Urothelium cell line (cell line): Measurements from ENCODE around the gene PLCB3.
"Not testable (repeated sequence)": the region's sequence is repeated elsewhere in the genome, so short reads cannot be mapped to it uniquely, and the experiment has no call there.

ENCODE experiments used
- DNase-seq: peaks from one replicate; pipeline ENCODE4 v3.0.0; 2011; ENCODE audit warnings: low spot score, mixed read lengths
- FAIRE-seq: peaks from 2 replicates; lab custom pipeline; 2011; peaks lifted over from hg19 to GRCh38; lab: Jason Lieb, UNC

The PLCB3 gene

DNA sequence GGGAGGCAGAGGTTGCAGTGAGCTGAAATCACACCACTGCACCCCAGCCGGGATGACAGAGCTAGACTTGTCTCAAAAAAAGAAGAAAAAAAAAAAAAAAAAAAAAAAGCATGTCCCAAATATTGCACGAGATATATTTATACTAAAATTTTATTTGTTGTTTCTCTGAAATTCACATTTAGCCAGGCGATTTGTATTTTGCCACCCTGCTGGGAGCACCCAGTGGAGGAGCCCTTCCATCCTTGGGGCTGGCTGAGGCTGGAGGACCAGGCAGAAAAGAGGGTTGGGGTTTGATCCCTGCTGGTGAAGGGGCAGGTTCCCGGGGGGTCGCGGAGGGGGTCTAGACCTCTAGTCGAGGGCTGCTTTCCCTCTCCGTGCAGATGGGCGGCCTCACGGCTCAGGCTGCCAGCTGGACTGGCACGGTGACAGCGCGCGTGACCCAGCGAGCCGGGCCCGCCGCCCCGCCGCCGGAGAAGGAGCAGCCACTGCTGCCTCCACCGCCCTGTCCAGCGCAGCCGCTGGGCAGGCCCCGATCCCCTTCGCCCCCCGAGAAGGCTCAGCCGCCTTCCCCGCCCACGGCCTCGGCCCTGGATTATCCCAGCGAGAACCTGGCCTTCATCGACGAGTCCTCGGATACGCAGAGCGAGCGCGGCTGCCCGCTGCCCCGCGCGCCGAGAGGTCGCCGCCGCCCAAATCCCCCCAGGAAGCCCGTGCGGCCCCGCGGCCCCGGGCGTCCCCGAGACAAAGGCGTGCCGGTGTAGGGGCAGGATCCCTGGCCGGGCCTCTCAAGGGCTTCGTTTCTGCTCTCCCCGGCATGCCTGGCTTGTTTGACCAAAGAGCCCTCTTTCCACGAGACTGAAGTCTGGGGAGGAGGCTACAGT, 47.9 kb downstream of the PLCB3 start:
- FAIRE-seq, result no peak
- DNase-seq, result no peak

GRCh38 chr11:64299847-64300648, 48.7 kb downstream of the PLCB3 start, which contains the start of gene CATSPERZ:
Gene CATSPERZ (plus strand): TSS chr11:64300358. CDS start chr11:64300411, 53 bp downstream.
- DNase-seq (no peak), FAIRE-seq (no peak)

DNA sequence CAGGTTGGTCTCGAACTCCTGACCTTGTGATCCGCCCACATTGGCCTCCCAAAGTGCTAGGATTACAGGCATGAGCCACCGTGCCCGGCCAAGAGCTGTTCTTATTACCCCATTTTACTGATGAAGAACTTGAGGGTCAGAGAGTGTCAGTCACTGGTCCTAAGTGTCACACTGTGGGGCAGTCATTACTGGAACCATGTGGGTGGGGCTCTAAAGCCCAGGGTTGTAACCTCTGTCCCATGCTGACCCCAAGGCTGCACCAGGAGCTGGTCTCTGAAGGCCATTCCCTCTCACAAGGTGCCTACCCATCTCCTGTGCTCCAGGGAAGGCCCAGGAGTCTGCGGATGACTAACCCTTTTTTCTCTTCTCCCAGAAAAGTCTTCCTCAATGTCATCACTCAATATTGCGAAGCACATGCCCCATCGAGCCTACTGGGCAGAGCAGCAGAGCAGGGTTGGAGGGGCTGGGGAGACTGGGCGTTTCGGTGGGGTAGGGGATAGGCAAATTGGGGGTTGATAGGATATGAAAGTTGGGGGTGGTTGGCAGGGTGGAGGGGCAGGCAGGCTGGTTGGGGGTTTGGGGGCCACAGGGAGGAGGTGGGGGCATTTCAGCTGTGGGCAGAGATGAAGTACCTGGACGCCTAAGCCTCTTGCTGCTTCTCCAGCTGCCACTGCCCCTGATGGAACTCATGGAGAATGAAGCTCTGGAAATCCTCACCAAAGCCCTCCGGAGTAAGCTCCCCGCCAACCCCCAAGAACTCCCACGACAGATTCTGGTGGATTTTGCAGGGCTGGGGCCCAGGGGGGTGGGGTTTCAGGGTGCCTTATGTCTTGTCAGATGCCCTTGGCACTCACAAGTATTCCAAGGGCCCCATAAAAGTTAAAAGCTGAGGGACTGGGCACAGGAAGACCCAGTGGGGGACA, 52.0 kb downstream of the PLCB3 start:
- no peak for DNase-seq
- FAIRE-seq, result no peak

DNA sequence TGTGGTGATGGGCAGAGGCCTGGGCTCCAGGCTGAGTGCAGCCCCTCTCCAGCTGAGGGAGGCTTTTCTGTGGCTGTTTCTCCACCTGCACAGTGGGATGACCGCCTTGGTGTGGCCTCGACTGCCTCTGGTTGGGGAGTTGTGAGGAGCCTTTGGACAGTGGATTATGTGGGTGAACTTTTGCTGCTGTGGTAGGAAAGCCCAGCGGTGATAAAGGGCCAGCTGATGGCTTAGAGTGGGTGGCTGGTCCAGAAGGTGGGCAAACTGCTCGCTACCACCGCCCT, 52.6 kb downstream of the PLCB3 start:
- FAIRE-seq, result no peak
- no peak for DNase-seq

DNA sequence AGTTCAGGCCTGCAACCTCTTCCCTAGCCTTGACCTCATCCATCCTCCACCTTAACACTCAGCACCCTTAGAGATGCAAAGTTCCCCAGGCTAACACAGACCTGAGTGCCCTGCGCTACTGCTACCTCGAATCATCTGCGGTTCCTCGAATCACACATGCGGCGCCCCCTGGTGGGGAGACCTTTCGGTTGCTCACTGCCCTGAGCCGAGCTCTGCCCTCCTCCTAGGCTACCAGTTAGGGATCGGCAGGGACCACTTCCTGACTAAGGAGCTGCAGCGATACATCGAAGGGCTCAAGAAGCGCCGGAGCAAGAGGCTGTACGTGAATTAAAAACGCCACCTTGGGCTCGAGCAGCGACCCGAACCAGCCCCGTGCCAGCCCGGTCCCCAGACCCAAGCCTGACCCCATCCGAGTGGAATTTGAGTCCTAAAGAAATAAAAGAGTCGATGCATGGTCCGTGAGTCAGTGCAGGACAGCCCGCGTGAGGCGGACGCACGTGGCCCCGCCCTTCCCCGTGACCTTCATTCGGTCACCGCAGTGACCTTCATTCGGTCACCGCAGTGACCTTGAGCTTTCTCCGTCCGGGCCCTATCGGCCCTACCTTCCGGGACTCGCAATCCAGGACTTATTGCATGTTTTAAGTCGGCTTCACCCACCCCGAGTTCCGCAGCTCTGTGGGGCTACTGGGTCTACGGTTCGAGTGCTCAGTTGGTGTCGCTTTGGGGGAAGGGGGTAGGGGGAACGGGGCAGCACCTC, 53.2 kb downstream of the PLCB3 start:
- DNase-seq, result peak; percentile 87
- no peak for FAIRE-seq

DNA sequence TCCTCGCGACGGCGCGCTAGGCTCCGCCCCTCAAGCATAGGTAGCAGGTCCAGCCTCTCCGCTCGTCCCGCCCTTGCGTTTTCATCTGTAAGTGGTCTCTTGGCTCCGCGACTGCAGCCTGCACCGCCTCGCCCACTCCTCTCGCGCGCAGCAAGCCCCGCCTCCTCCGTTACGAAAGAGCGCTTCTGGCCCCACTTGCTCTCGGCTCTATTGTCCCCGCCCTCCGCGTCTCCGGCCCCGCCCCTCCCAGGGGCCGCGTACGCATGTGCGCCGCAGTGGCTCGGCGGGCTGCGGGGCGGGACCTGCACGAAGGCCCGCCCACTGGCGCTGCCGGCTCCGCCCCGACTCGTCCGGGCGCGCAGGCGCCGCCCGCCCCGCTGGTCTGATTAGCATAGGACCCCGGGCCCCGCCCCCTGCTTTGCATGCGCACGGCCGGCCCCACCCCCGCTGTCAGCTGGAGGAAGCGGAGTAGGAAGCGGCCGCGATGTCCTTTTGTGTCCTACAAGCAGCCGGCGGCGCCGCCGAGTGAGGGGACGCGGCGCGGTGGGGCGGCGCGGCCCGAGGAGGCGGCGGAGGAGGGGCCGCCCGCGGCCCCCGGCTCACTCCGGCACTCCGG, 53.9 kb downstream of the PLCB3 start, which contains the start of gene ESRRA:
Gene ESRRA, plus strand, starts transcription at position 450 of the 616 bp plus-strand sequence. CDS start 1,656 bp downstream, outside the sequence.
- DNase-seq (peak; percentile 99), FAIRE-seq (peak; percentile 84)

DNA sequence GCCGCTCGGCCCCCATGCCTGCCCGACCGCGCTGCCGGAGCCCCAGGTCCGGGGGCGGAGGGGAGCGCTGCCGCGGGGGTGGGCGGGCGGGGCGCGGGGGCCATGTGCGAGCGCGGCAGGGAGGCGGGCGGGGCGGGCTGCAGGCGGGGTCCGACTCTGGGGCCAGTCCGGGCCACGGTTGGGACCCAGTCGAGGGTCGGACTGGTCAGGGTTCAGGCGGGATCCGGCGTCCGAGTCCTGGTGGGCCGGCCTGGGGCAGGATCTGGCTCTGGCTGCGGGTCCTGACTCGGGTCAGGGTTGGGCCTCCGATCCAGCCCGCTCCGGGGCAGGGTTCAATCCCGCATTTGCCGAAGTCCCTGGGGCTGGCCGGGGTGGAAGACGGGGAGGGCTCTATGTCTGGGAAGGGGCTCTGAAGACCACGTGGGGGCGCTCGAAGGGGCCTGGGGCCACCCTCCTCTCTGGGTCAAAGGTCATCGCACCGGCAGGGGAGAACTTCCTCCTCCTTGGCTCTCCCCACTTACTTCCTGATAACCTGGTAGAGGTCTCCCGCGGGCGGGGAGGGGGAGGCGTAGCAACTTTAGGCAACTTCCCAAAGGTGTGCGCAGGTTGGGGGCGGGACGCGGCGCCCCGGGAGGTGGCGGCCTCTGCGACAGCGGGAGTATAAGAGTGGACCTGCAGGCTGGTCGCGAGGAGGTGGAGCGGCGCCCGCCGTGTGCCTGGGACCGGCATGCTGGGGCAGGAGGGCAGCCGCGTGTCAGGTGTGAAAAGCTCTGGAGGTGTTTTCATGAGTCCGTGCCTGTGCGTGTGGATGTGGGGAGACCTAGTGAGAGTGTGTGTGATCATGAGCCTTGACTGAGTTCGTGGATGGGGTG, 54.6 kb downstream of the PLCB3 start:
- FAIRE-seq (no peak), DNase-seq (no peak)

DNA sequence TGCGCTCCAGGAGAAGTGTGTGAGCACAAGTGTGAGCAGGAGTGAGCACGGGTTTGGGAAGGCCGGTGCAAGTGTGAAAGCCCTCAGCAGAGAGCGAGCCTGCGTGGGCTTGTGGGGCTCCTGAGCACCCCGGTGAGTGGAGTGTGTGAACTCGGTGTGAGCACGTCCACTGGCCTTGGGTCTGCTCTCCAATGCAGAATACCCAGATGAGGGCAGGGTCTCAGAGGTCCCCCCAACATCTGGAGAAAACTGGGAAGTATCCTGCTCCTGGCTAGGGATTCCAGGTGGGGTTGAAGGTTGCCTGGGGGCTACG, 55.2 kb downstream of the PLCB3 start:
- no peak for DNase-seq
- no peak for FAIRE-seq

- DNase-seq (no peak), FAIRE-seq (no peak)
Observed at GRCh38 chr11:64306876-64307622, 55.7 kb downstream of the PLCB3 start.

DNA sequence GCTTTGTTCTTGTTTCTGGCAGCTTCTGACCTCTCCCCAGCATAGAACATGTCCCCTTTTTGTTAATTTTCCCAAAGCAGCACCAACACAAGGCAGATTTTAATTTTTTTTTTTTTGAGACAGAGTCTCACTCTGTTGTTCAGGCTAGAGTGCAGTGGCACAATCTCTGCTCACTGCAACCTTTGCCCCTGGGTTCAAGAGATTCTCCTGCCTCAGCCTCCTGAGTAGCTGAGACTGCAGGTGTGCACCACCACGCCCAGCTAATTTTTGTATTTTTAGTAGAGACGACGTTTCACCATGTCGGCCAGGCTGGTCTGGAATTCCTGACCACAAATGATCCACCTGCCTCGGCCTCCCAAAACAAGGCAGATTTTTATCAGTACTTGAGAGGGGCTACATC, 56.5 kb downstream of the PLCB3 start:
- DNase-seq, FAIRE-seq: not testable (repeated sequence)

DNA sequence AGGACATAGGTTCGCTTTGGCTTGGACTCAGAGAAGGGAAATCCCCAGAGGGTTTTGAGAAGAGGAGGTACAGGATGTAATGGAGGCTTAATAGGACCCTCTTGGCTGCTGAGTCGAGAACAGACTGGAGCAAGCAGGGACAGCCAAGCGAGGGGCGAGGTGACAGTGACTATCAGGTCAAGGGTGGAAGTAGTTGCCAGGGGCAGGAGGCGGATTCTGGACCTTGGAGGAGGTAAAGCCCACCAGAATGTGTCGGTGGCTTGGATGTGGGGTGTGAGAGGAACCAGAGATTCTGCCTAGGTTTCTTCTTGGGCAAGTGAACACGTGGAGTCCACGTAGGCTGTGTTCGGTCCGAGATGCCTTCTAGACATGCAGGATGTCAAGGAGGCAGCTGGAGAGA, 61.6 kb downstream of the PLCB3 start:
- DNase-seq, result no peak
- no peak for FAIRE-seq

- no peak for FAIRE-seq
- no peak for DNase-seq
Observed at GRCh38 chr11:64313491-64314145, 62.3 kb downstream of the PLCB3 start.

GRCh38 chr11:64314146-64314804, 62.9 kb downstream of the PLCB3 start:
- FAIRE-seq, result no peak
- DNase-seq, result no peak

DNA sequence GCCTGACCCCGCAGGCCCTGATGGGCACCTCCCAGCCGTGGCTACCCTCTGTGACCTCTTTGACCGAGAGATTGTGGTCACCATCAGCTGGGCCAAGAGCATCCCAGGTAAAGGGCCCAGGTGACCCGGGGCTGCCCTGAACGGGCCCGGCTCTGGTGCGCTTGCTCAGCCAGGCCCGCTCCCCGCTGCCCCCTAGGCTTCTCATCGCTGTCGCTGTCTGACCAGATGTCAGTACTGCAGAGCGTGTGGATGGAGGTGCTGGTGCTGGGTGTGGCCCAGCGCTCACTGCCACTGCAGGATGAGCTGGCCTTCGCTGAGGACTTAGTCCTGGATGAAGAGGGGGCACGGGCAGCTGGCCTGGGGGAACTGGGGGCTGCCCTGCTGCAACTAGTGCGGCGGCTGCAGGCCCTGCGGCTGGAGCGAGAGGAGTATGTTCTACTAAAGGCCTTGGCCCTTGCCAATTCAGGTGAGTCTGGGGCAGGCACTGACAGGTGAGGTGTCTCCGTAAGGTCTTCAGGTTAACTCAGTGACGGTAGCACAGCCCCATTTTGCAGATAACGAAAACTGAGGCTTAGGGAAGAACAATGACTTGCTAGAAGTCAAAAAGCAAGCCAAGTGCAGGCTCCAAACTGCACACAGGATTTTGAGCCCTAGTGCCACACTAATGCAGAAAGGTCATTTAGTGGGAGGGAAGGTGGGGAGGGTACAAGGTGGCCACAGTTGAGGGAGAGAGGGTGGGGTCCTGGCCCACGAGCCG, 63.7 kb downstream of the PLCB3 start:
- no peak for FAIRE-seq
- DNase-seq, result no peak

DNA sequence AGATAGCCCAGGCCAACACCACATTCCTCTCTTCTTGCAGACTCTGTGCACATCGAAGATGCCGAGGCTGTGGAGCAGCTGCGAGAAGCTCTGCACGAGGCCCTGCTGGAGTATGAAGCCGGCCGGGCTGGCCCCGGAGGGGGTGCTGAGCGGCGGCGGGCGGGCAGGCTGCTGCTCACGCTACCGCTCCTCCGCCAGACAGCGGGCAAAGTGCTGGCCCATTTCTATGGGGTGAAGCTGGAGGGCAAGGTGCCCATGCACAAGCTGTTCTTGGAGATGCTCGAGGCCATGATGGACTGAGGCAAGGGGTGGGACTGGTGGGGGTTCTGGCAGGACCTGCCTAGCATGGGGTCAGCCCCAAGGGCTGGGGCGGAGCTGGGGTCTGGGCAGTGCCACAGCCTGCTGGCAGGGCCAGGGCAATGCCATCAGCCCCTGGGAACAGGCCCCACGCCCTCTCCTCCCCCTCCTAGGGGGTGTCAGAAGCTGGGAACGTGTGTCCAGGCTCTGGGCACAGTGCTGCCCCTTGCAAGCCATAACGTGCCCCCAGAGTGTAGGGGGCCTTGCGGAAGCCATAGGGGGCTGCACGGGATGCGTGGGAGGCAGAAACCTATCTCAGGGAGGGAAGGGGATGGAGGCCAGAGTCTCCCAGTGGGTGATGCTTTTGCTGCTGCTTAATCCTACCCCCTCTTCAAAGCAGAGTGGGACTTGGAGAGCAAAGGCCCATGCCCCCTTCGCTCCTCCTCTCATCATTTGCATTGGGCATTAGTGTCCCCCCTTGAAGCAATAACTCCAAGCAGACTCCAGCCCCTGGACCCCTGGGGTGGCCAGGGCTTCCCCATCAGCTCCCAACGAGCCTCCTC, 64.6 kb downstream of the PLCB3 start:
- DNase-seq, FAIRE-seq: not testable (repeated sequence)
